Endothelial cell of umbilical vein (primary cell): ENCODE data around the gene ZNF598. TPM values are rescaled to one million over a fixed set of nuclear protein-coding genes. Genes with fewer than 3 reads are reported as not detected.

Source experiments
- BruUV-seq: library from RNA; stranded (reverse); fragments of 400-500 nt; replicated peaks from 2 replicates; lab custom pipeline; 2021; lab: Mats Ljungman, UMichigan
- CTCF ChIA-PET: fragments of 300-600, 350-600 bp; sonication (Branson Sonifier 250); formaldehyde crosslinking; loops from one replicate; lab custom pipeline; 2021; ENCODE audit warnings: antibody characterized with exemption, inconsistent platforms; lab: Charles Lee
- POLR2A ChIA-PET: fragments of 300-600, 350-600 bp; sonication (Branson Sonifier 250); formaldehyde crosslinking; loops from one replicate; lab custom pipeline; 2021; ENCODE audit warnings: antibody characterized with exemption, inconsistent platforms; lab: Charles Lee
- DNase-seq: peaks from one replicate; pipeline ENCODE4 v3.0.0-alpha.2; 2011; ENCODE audit warnings: low read depth, low spot score
- FAIRE-seq: peaks from 2 replicates; lab custom pipeline; 2011; peaks lifted over from hg19 to GRCh38; lab: Jason Lieb, UNC
- H2AFZ ChIP-seq: 2 replicates; pipeline ENCODE4 v1.6.0; 2012; ENCODE audit warnings: low read depth, low read length, control low read depth, inconsistent platforms
- H3K27ac ChIP-seq: 2 replicates; pipeline ENCODE4 v1.5.1; 2011; ENCODE audit warnings: low read depth, mild to moderate bottlenecking, control low read depth, low read length, moderate library complexity; ENCODE audit not compliant: insufficient read depth
- H3K27me3 ChIP-seq, 2 experiments: 2 replicates each; pipeline versions ENCODE4 v1.6.0 to v1.6.1; 2011; ENCODE audit warnings: low read length in 2 of 2, mixed read lengths in 1 of 2; ENCODE audit not compliant: control insufficient read depth in 2 of 2, insufficient read depth in 2 of 2
- H3K36me3 ChIP-seq, 2 experiments: 2 replicates in 1 of 2; 3 replicates in 1 of 2; pipeline ENCODE4 v1.5.1; 2011; ENCODE audit warnings: low read length in 2 of 2, mild to moderate bottlenecking in 1 of 2, moderate library complexity in 1 of 2; ENCODE audit not compliant: control insufficient read depth in 2 of 2, insufficient read depth in 2 of 2; ENCODE audit errors: extremely low read depth in 1 of 2
- H3K4me1 ChIP-seq: 3 replicates; pipeline ENCODE4 v1.5.1; 2011; ENCODE audit warnings: mild to moderate bottlenecking, low read length; ENCODE audit not compliant: control insufficient read depth, insufficient read depth; ENCODE audit errors: extremely low read depth
- H3K4me2 ChIP-seq: 2 replicates; pipeline ENCODE4 v1.6.1; 2011; ENCODE audit warnings: low read length, control low read depth, mixed read lengths; ENCODE audit not compliant: insufficient read depth
- H3K4me3 ChIP-seq, 3 experiments: fragments of 200-600 bp in 1 of 3; sonication (generic), shearing (Covaris generic) in 1 of 3; replicated peaks in 1 of 3; 2 replicates each; pipeline ENCODE4 v1.5.1; 2011 to 2016; ENCODE audit warnings: control low read depth in 3 of 3, low read length in 3 of 3, mild to moderate bottlenecking in 2 of 3, inconsistent platforms in 1 of 3, low read depth in 1 of 3, moderate library complexity in 1 of 3; ENCODE audit not compliant: insufficient read depth in 1 of 3
- H3K79me2 ChIP-seq: 2 replicates; pipeline ENCODE4 v1.6.0; 2012; ENCODE audit warnings: low read length, inconsistent platforms; ENCODE audit not compliant: control insufficient read depth, insufficient read depth
- H3K9ac ChIP-seq: replicated peaks from 2 replicates; pipeline ENCODE3; 2011; ENCODE audit warnings: low read length, control low read depth; ENCODE audit not compliant: insufficient read depth; ENCODE audit errors: extremely low read depth
- H3K9me1 ChIP-seq: replicated peaks from 3 replicates; pipeline ENCODE4 v1.6.0; 2011; ENCODE audit warnings: mild to moderate bottlenecking, low read length; ENCODE audit not compliant: control insufficient read depth, insufficient read depth; ENCODE audit errors: extremely low read depth
- H3K9me3 ChIP-seq: replicated peaks from 2 replicates; pipeline ENCODE4 v1.5.1; 2012; ENCODE audit warnings: low read length, inconsistent platforms; ENCODE audit not compliant: control insufficient read depth, insufficient read depth
- H4K20me1 ChIP-seq: replicated peaks from 2 replicates; pipeline ENCODE3; 2011; ENCODE audit warnings: mild to moderate bottlenecking, low read length; ENCODE audit not compliant: control insufficient read depth, insufficient read depth; ENCODE audit errors: extremely low read depth
- CTCF ChIP-seq, 2 donors: IDR thresholded peaks; 1 replicate in 1 of 2; 2 replicates in 1 of 2; pipeline ENCODE4 v1.5.1; 2011; ENCODE audit warnings: low read length in 2 of 2, mild to moderate bottlenecking in 2 of 2, moderate library complexity in 2 of 2, control low read depth in 1 of 2, inconsistent platforms in 1 of 2, low read depth in 1 of 2; ENCODE audit not compliant: insufficient read depth in 1 of 2; ENCODE audit errors: extremely low read depth in 1 of 2
- EZH2 ChIP-seq: IDR thresholded peaks from 2 replicates; pipeline ENCODE4 v1.6.1; 2012; ENCODE audit warnings: borderline replicate concordance, low read depth, mild to moderate bottlenecking, moderate library complexity, low read length, inconsistent platforms; ENCODE audit not compliant: severe bottlenecking
- FOS ChIP-seq: IDR thresholded peaks from 2 replicates; pipeline ENCODE4 v1.6.1; 2011; ENCODE audit warnings: mild to moderate bottlenecking, low read length, moderate library complexity, borderline replicate concordance; ENCODE audit not compliant: insufficient read depth
- GATA2 ChIP-seq: IDR thresholded peaks from 2 replicates; pipeline ENCODE4 v1.7.0; 2011; ENCODE audit warnings: low read depth, mild to moderate bottlenecking, moderate library complexity, mixed read lengths, low read length; ENCODE audit not compliant: insufficient read length, insufficient read depth
- JUN ChIP-seq: IDR thresholded peaks from 2 replicates; pipeline ENCODE4 v1.6.1; 2011; ENCODE audit warnings: borderline replicate concordance, low read depth; ENCODE audit not compliant: insufficient read length, insufficient read depth
- MAX ChIP-seq: IDR thresholded peaks from 2 replicates; pipeline ENCODE4 v1.6.1; 2011; ENCODE audit not compliant: insufficient read depth, insufficient read length
- MYC ChIP-seq: IDR thresholded peaks from one replicate; pipeline ENCODE4 v1.6.1; 2011; ENCODE audit warnings: mild to moderate bottlenecking, low read depth, low read length
- POLR2A ChIP-seq: IDR thresholded peaks from 2 replicates; pipeline ENCODE4 v1.6.1; 2012; ENCODE audit warnings: low read depth, mild to moderate bottlenecking, control low read depth, low read length
- POLR2AphosphoS5 ChIP-seq: IDR thresholded peaks from 2 replicates; pipeline ENCODE4 v1.6.1; 2012; ENCODE audit warnings: low read depth, mild to moderate bottlenecking, control low read depth, low read length, moderate library complexity; ENCODE audit not compliant: insufficient read depth
- dilution Hi-C: fragments of 300-500 bp; cut with MboI; formaldehyde crosslinking; loops from one replicate; pipeline ENCODE4 v1.15.0; 2019; ENCODE audit warnings: low sequenced_read_pairs; ENCODE audit not compliant: extremely low pct_ligation_motif_present
- intact Hi-C: fragments of 100-400 bp; cut with micrococcal nuclease; formaldehyde crosslinking; loops from one replicate; pipeline ENCODE4 v1.10.0; 2022
- polyA plus RNA-seq, 4 experiments: library from polyadenylated mRNA; depleted of rRNA in 3 of 4; stranded (reverse) in 3 of 4; unstranded in 1 of 4; fragments of >200 nt; gene quantifications; 2 replicates each; pipeline versions ENCODE4 v1.2.1 to v1.2.3, GENCODE V29; 2011 to 2012; ENCODE audit warnings: missing spikeins in 1 of 4
- total RNA-seq: library from RNA; stranded (reverse); gene quantifications from 2 replicates; pipeline ENCODE4 v1.2.3, GENCODE V29; 2021

ZNF598 gene
- total and polyA plus RNA-seq, 2 donors (not counting 3 experiments of a cell fraction or from before 2014, with no cell fraction given), result 43.3 to 67.0 TPM

GRCh38 chr16:1997494-1998359 is 11.9 kb downstream of the ZNF598 start:
- BruUV-seq, result no TSS peak
- DNase-seq (no peak), FAIRE-seq (no peak)
- intact Hi-C loops (no loop called here), dilution Hi-C loops (no loop called here)
- Histone ChIP-seq H3K9me1 (no peaks in the 10 kb centered on the region), H3K79me2 (peaks cover 4% of the 10 kb centered on the region), H3K4me2 (no peak overlapping the region), H3K4me1 (no peaks in the 10 kb centered on the region), H3K27me3 (no peaks in the 10 kb centered on the region), H3K27ac (no peak overlapping the region), H2AFZ (no peak overlapping the region), H3K36me3 (peaks cover 0 to 47% of the 10 kb centered on the region in 2 experiments), H3K4me3 (no peak overlapping the region), H4K20me1 (no peaks in the 10 kb centered on the region), H3K9ac (no peak overlapping the region), H3K9me3 (no peaks in the 10 kb centered on the region)
- ChIA-PET POLR2A (no interaction called here), CTCF (interaction anchor here (0.5 to 1.1 kb wide), 3 partner anchors 19 to 155 kb away, joined by 3 to 4 read pairs (median 3); no protein-coding TSS in a partner anchor)
- TF ChIP-seq JUN (no peak), CTCF (IDR thresholded peaks at IDR 0.05; ENCODE audit: extremely low read depth in 1 of 2, insufficient read depth in 1 of 2, low read depth in 1 of 2, low read length in 2 of 2) (no peak), EZH2 (no peak), MYC (no peak), FOS (no peak), POLR2AphosphoS5 (no peak), MAX (no peak), GATA2 (no peak), POLR2A (no peak)
